ENCODE measurements around the gene GNAT2.

GNAT2 gene

GRCh38 chr1:109579491-109579890 lies 39.9 kb downstream of the GNAT2 start:
- no peak overlapping the region for H3K9ac ChIP-seq (ENCODE audit: low read length)
- no peaks in the 10 kb centered on the region for H3K27me3 ChIP-seq (ENCODE audit: control insufficient read depth, insufficient read depth, low read length)
- H3K36me3 ChIP-seq (ENCODE audit: control insufficient read depth, insufficient read depth, low read length), result peaks cover 5% of the 10 kb centered on the region
- H3K27ac ChIP-seq (ENCODE audit: low read depth, low read length), result no peak overlapping the region
- H3K4me3 ChIP-seq (ENCODE audit: low read length), result no peak overlapping the region
- peaks cover 5% of the 10 kb centered on the region for H3K4me1 ChIP-seq (ENCODE audit: control insufficient read depth, insufficient read depth, low read length)

- Histone ChIP-seq H3K27ac (ENCODE audit: low read depth, low read length) (no peak overlapping the region), H3K36me3 (ENCODE audit: control insufficient read depth, insufficient read depth, low read length) (peaks cover 4% of the 10 kb centered on the region), H3K9ac (ENCODE audit: low read length) (no peak overlapping the region), H3K27me3 (ENCODE audit: control insufficient read depth, insufficient read depth, low read length) (no peaks in the 10 kb centered on the region), H3K4me3 (ENCODE audit: low read length) (no peak overlapping the region), H3K4me1 (ENCODE audit: control insufficient read depth, insufficient read depth, low read length) (peaks cover 5% of the 10 kb centered on the region)
Measured at GRCh38 chr1:109578947-109579443, 40.4 kb downstream of the GNAT2 start.

GRCh38 chr1:109573785-109574184 lies 45.6 kb downstream of the GNAT2 start:
- no peaks in the 10 kb centered on the region for H3K27me3 ChIP-seq (ENCODE audit: control insufficient read depth, insufficient read depth, low read length)

DNA sequence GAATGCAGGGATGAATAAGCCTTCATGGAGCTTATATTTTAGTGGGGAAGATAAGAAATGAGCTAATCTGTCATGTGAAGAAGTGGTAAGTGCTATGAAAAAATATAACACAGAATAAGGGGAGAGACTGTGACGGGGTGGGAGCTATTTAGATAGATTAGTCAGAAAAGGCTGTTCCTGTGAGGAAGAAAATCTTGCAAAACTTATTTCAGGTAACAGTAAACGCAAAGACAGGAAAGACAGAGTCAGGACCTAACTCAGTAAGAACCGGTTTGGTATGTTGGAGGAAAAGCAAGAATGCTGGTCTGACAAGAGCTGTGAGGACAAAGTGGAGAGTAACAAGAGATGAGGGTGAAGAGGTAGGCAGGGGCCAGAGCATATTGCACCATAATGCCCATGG lies 49.0 kb downstream of the GNAT2 start:
- Histone ChIP-seq H3K27ac (ENCODE audit: low read depth, low read length) (no peak overlapping the region), H3K36me3 (ENCODE audit: control insufficient read depth, insufficient read depth, low read length) (no peaks in the 10 kb centered on the region), H3K27me3 (ENCODE audit: control insufficient read depth, insufficient read depth, low read length) (no peaks in the 10 kb centered on the region), H3K4me3 (ENCODE audit: low read length) (no peak overlapping the region), H3K4me1 (ENCODE audit: control insufficient read depth, insufficient read depth, low read length) (peaks cover 9% of the 10 kb centered on the region), H3K9ac (ENCODE audit: low read length) (no peak overlapping the region)

More at GRCh38 chr1:109573785-109574184, 45.6 kb downstream of the GNAT2 start:
- no peak overlapping the region for H3K4me3 ChIP-seq (ENCODE audit: low read length)
- H3K36me3 ChIP-seq (ENCODE audit: control insufficient read depth, insufficient read depth, low read length), result no peaks in the 10 kb centered on the region
- no peak overlapping the region for H3K9ac ChIP-seq (ENCODE audit: low read length)
- H3K4me1 ChIP-seq (ENCODE audit: control insufficient read depth, insufficient read depth, low read length), result peaks cover 6% of the 10 kb centered on the region
- H3K27ac ChIP-seq (ENCODE audit: low read depth, low read length), result no peak overlapping the region

GRCh38 chr1:109569323-109569722 lies 50.1 kb downstream of the GNAT2 start:
- H3K4me3 ChIP-seq (ENCODE audit: low read length), result no peak overlapping the region
- H3K4me1 ChIP-seq (ENCODE audit: control insufficient read depth, insufficient read depth, low read length), result peaks cover 9% of the 10 kb centered on the region
- no peak overlapping the region for H3K27ac ChIP-seq (ENCODE audit: low read depth, low read length)
- H3K36me3 ChIP-seq (ENCODE audit: control insufficient read depth, insufficient read depth, low read length), result no peaks in the 10 kb centered on the region
- H3K27me3 ChIP-seq (ENCODE audit: control insufficient read depth, insufficient read depth, low read length), result no peaks in the 10 kb centered on the region
- H3K9ac ChIP-seq (ENCODE audit: low read length), result no peak overlapping the region

GRCh38 chr1:109567877-109568672 lies 51.3 kb downstream of the GNAT2 start:
- H3K27ac ChIP-seq (ENCODE audit: low read depth, low read length), result no peak overlapping the region
- H3K9ac ChIP-seq (ENCODE audit: low read length), result no peak overlapping the region
- no peaks in the 10 kb centered on the region for H3K36me3 ChIP-seq (ENCODE audit: control insufficient read depth, insufficient read depth, low read length)
- peaks cover 14% of the 10 kb centered on the region for H3K4me1 ChIP-seq (ENCODE audit: control insufficient read depth, insufficient read depth, low read length)
- H3K4me3 ChIP-seq (ENCODE audit: low read length), result no peak overlapping the region
- H3K27me3 ChIP-seq (ENCODE audit: control insufficient read depth, insufficient read depth, low read length), result no peaks in the 10 kb centered on the region

GRCh38 chr1:109566982-109567381 lies 52.4 kb downstream of the GNAT2 start:
- Histone ChIP-seq H3K27me3 (ENCODE audit: control insufficient read depth, insufficient read depth, low read length) (no peaks in the 10 kb centered on the region), H3K4me1 (ENCODE audit: control insufficient read depth, insufficient read depth, low read length) (peaks cover 14% of the 10 kb centered on the region), H3K27ac (ENCODE audit: low read depth, low read length) (no peak overlapping the region), H3K36me3 (ENCODE audit: control insufficient read depth, insufficient read depth, low read length) (no peaks in the 10 kb centered on the region), H3K9ac (ENCODE audit: low read length) (no peak overlapping the region), H3K4me3 (ENCODE audit: low read length) (no peak overlapping the region)

DNA sequence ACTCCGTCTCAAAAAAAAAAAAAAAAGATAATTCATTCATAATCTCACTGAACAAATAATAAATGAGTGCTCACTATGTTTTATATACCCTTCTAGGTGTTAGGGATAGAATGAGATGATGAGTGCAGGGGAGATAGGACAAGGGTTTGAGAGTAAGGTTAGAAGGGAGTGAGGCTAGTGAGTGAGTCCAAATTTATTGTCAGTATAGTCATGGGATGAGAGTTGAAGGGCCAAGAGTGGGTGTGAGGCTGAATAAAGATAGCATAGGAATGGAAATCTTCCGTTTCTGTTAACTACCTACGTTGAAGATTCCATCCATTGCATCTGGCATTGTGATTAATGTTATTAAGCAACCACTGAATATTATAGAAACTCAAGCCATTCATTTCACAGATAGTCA lies 54.2 kb downstream of the GNAT2 start:
- peaks cover 12% of the 10 kb centered on the region for H3K4me1 ChIP-seq (ENCODE audit: control insufficient read depth, insufficient read depth, low read length)
- H3K27ac ChIP-seq (ENCODE audit: low read depth, low read length), result no peak overlapping the region
- H3K27me3 ChIP-seq (ENCODE audit: control insufficient read depth, insufficient read depth, low read length), result no peaks in the 10 kb centered on the region
- no peak overlapping the region for H3K4me3 ChIP-seq (ENCODE audit: low read length)
- H3K9ac ChIP-seq (ENCODE audit: low read length), result no peak overlapping the region
- no peaks in the 10 kb centered on the region for H3K36me3 ChIP-seq (ENCODE audit: control insufficient read depth, insufficient read depth, low read length)

DNA sequence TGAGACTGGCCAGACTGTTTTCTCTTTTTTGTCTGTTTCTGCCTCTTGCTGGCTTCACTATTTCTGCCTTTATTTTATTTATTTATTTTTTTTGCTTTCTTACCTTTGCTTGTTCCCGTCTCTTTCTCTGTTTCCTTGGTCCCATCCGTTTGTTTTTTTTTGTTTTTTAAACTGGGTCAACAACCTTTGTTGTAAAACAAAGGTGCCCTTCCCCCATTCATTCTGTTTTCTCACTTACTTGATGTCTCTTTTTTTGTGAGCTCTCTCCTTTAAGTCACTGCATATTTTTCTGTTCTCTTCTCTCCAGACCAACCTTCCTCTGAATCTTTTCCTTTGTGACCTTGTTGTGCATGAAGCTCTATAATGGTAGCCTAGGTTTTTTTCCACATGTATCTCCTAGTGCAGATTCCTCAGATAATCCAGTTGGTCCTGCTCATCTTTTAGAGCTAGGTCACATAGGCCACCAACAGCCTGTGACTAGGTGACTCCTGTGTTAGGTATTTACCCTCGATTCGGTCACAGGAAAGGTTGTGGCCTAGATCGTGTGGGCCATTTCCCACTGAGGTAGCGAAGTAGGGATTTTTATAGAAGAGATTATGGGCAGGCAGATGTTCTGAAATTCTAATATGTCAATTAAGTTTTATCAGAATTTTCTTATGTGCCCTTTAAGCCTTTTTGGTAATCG lies 55.1 kb downstream of the GNAT2 start:
- peaks cover 12% of the 10 kb centered on the region for H3K4me1 ChIP-seq (ENCODE audit: control insufficient read depth, insufficient read depth, low read length)

GRCh38 chr1:109559995-109560394 lies 59.4 kb downstream of the GNAT2 start:
- H3K9ac ChIP-seq (ENCODE audit: low read length), result no peak overlapping the region
- no peak overlapping the region for H3K4me3 ChIP-seq (ENCODE audit: low read length)
- H3K27ac ChIP-seq (ENCODE audit: low read depth, low read length), result no peak overlapping the region
- peaks cover 6% of the 10 kb centered on the region for H3K4me1 ChIP-seq (ENCODE audit: control insufficient read depth, insufficient read depth, low read length)
- no peaks in the 10 kb centered on the region for H3K36me3 ChIP-seq (ENCODE audit: control insufficient read depth, insufficient read depth, low read length)
- no peaks in the 10 kb centered on the region for H3K27me3 ChIP-seq (ENCODE audit: control insufficient read depth, insufficient read depth, low read length)

More for the DNA sequence above, 55.1 kb downstream of the GNAT2 start:
- no peaks in the 10 kb centered on the region for H3K36me3 ChIP-seq (ENCODE audit: control insufficient read depth, insufficient read depth, low read length)
- H3K4me3 ChIP-seq (ENCODE audit: low read length), result no peak overlapping the region
- H3K9ac ChIP-seq (ENCODE audit: low read length), result no peak overlapping the region
- no peaks in the 10 kb centered on the region for H3K27me3 ChIP-seq (ENCODE audit: control insufficient read depth, insufficient read depth, low read length)
- no peak overlapping the region for H3K27ac ChIP-seq (ENCODE audit: low read depth, low read length)

DNA sequence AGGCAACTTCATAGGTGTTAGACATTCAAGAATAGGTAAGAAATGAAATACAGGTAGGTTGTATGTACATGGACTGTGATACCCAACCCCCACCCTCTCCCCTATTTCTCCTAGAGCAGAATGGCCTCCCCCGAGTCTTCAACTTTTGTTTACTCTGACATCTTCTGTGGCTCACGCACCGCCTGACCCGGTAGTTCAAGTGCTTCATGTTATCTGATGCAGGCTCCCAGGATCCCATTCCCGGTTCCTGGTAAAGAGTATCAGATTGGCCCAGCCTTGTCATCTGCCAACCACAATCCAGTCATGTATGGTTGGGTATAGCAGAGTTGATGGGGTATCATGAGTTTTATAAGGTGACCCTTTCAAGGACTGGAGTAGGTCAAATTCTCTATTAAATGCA lies 61.9 kb downstream of the GNAT2 start:
- no peak overlapping the region for H3K27ac ChIP-seq (ENCODE audit: low read depth, low read length)
- H3K4me3 ChIP-seq (ENCODE audit: low read length), result no peak overlapping the region
- H3K9ac ChIP-seq (ENCODE audit: low read length), result no peak overlapping the region
- H3K27me3 ChIP-seq (ENCODE audit: control insufficient read depth, insufficient read depth, low read length), result no peaks in the 10 kb centered on the region
- H3K36me3 ChIP-seq (ENCODE audit: control insufficient read depth, insufficient read depth, low read length), result no peaks in the 10 kb centered on the region
- no peaks in the 10 kb centered on the region for H3K4me1 ChIP-seq (ENCODE audit: control insufficient read depth, insufficient read depth, low read length)

DNA sequence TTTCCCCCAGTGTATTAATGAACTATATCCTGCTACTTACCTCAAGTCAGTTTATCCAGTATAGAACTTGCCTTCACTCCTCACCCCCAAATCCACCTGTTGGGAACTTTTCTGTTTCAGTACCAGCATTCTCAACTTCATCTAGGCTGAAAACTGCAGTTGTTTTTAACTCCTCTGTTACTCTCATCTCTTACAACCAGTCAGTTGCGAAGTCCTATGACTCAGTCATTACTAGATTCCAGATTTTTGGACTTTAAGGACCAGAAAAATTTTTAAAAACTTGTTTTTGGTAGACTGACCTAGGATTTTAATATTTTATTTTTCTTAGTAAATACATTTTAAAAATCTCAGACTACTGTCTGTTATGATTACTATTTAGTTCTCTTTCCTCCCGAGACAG lies 62.9 kb downstream of the GNAT2 start:
- H3K4me3 ChIP-seq (ENCODE audit: low read length), result no peak overlapping the region
- H3K36me3 ChIP-seq (ENCODE audit: control insufficient read depth, insufficient read depth, low read length), result no peaks in the 10 kb centered on the region
- no peak overlapping the region for H3K9ac ChIP-seq (ENCODE audit: low read length)
- H3K27me3 ChIP-seq (ENCODE audit: control insufficient read depth, insufficient read depth, low read length), result no peaks in the 10 kb centered on the region
- H3K27ac ChIP-seq (ENCODE audit: low read depth, low read length), result no peak overlapping the region
- no peaks in the 10 kb centered on the region for H3K4me1 ChIP-seq (ENCODE audit: control insufficient read depth, insufficient read depth, low read length)

Measured in rectal smooth muscle tissue (tissue), 1 donor.